Central memory CD8-positive, alpha-beta T cell (primary cell): ENCODE data around the gene ARHGEF11.

Experiments used
- ATAC-seq: fragments of 150-1000 bp; cut with Tn5 transposase; replicated peaks from 2 replicates; pipeline ENCODE4 v1.10.0; 2022; ENCODE audit warnings: mild to moderate bottlenecking, moderate FRiP score, moderate number of reproducible peaks; ENCODE audit not compliant: poor library complexity, severe bottlenecking; ENCODE audit errors: extremely low read depth
- DNase-seq, 2 donors: peaks; one replicate each; pipeline ENCODE4 v3.0.0; 2021; ENCODE audit warnings: low spot score in 2 of 2
- H3K27ac Mint-ChIP-seq: one replicate; pipeline ENCODE4 v1.8.0; 2022; ENCODE audit warnings: low read depth, mild to moderate bottlenecking, moderate library complexity, mixed read lengths
- H3K27me3 Mint-ChIP-seq: one replicate; pipeline ENCODE4 v1.8.0; 2022; ENCODE audit warnings: mixed read lengths
- H3K36me3 Mint-ChIP-seq: one replicate; pipeline ENCODE4 v1.8.0; 2022; ENCODE audit warnings: mild to moderate bottlenecking, moderate library complexity, mixed read lengths; ENCODE audit not compliant: insufficient read depth
- H3K4me1 Mint-ChIP-seq: one replicate; pipeline ENCODE4 v1.8.0; 2022; ENCODE audit warnings: mixed read lengths
- H3K4me3 Mint-ChIP-seq: one replicate; pipeline ENCODE4 v1.8.0; 2022; ENCODE audit warnings: mild to moderate bottlenecking, moderate library complexity, mixed read lengths
- H3K9me3 Mint-ChIP-seq: one replicate; pipeline ENCODE4 v1.8.0; 2022; ENCODE audit warnings: mixed read lengths

Gene ARHGEF11

GRCh38 chr1:157007306-157007705 is 38.2 kb downstream of the ARHGEF11 start:
- DNase-seq (no peak), ATAC-seq (no peak)
- Mint-ChIP-seq H3K36me3 (no peaks in the 10 kb centered on the region), H3K27ac (no peak overlapping the region), H3K4me3 (no peak overlapping the region), H3K4me1 (no peaks in the 10 kb centered on the region), H3K9me3 (no peaks in the 10 kb centered on the region), H3K27me3 (peaks cover 43% of the 10 kb centered on the region)

- no peak for ATAC-seq
- H3K27ac Mint-ChIP-seq: no peak overlapping the region
Measured at GRCh38 chr1:157006676-157007075, 38.9 kb downstream of the ARHGEF11 start.

GRCh38 chr1:157005965-157006364 is 39.6 kb downstream of the ARHGEF11 start:
- no peaks in the 10 kb centered on the region for H3K9me3 Mint-ChIP-seq
- H3K4me3 Mint-ChIP-seq: no peak overlapping the region
- H3K27ac Mint-ChIP-seq: no peak overlapping the region
- no peak for DNase-seq
- H3K36me3 Mint-ChIP-seq: no peaks in the 10 kb centered on the region
- no peaks in the 10 kb centered on the region for H3K4me1 Mint-ChIP-seq
- H3K27me3 Mint-ChIP-seq: peaks cover 57% of the 10 kb centered on the region
- no peak for ATAC-seq

More at GRCh38 chr1:157006676-157007075, 38.9 kb downstream of the ARHGEF11 start:
- no peak for DNase-seq
- H3K4me3 Mint-ChIP-seq: no peak overlapping the region
- no peaks in the 10 kb centered on the region for H3K9me3 Mint-ChIP-seq
- H3K36me3 Mint-ChIP-seq: no peaks in the 10 kb centered on the region
- H3K27me3 Mint-ChIP-seq: peaks cover 50% of the 10 kb centered on the region
- H3K4me1 Mint-ChIP-seq: no peaks in the 10 kb centered on the region

- Mint-ChIP-seq H3K9me3 (no peaks in the 10 kb centered on the region), H3K27ac (no peak overlapping the region), H3K27me3 (peaks cover 57% of the 10 kb centered on the region), H3K4me1 (no peaks in the 10 kb centered on the region), H3K36me3 (no peaks in the 10 kb centered on the region), H3K4me3 (no peak overlapping the region)
- ATAC-seq (no peak), DNase-seq (no peak)
Measured at GRCh38 chr1:157004806-157005205, 40.7 kb downstream of the ARHGEF11 start.

GRCh38 chr1:157004327-157004726 is 41.2 kb downstream of the ARHGEF11 start:
- DNase-seq (no peak), ATAC-seq (no peak)
- Mint-ChIP-seq H3K4me1 (no peaks in the 10 kb centered on the region), H3K4me3 (no peak overlapping the region), H3K36me3 (no peaks in the 10 kb centered on the region), H3K27ac (no peak overlapping the region), H3K27me3 (peaks cover 58% of the 10 kb centered on the region), H3K9me3 (no peaks in the 10 kb centered on the region)

GRCh38 chr1:157001304-157001703 is 44.2 kb downstream of the ARHGEF11 start:
- peaks cover 65% of the 10 kb centered on the region for H3K27me3 Mint-ChIP-seq
- no peak overlapping the region for H3K27ac Mint-ChIP-seq
- DNase-seq (no peak), ATAC-seq (no peak)
- H3K9me3 Mint-ChIP-seq: no peaks in the 10 kb centered on the region
- no peaks in the 10 kb centered on the region for H3K36me3 Mint-ChIP-seq
- H3K4me1 Mint-ChIP-seq: no peaks in the 10 kb centered on the region
- H3K4me3 Mint-ChIP-seq: no peak overlapping the region

GRCh38 chr1:157000686-157001085 is 44.9 kb downstream of the ARHGEF11 start:
- Mint-ChIP-seq H3K27ac (no peak overlapping the region), H3K4me3 (no peak overlapping the region), H3K36me3 (no peaks in the 10 kb centered on the region), H3K27me3 (peaks cover 69% of the 10 kb centered on the region), H3K4me1 (no peaks in the 10 kb centered on the region), H3K9me3 (no peaks in the 10 kb centered on the region)
- ATAC-seq (no peak), DNase-seq (no peak)

- peaks cover 69% of the 10 kb centered on the region for H3K27me3 Mint-ChIP-seq
- H3K9me3 Mint-ChIP-seq: no peaks in the 10 kb centered on the region
- H3K27ac Mint-ChIP-seq: no peak overlapping the region
- no peaks in the 10 kb centered on the region for H3K36me3 Mint-ChIP-seq
- H3K4me1 Mint-ChIP-seq: no peaks in the 10 kb centered on the region
- H3K4me3 Mint-ChIP-seq: no peak overlapping the region
- no peak for ATAC-seq
- DNase-seq: no peak
Measured at GRCh38 chr1:156999596-157000320, 45.8 kb downstream of the ARHGEF11 start.

- no peak for DNase-seq
- Mint-ChIP-seq H3K9me3 (no peaks in the 10 kb centered on the region), H3K27ac (no peak overlapping the region), H3K4me1 (no peaks in the 10 kb centered on the region), H3K27me3 (peaks cover 69% of the 10 kb centered on the region), H3K36me3 (no peaks in the 10 kb centered on the region), H3K4me3 (no peak overlapping the region)
- ATAC-seq: no peak
Measured at GRCh38 chr1:156998840-156999500, 46.6 kb downstream of the ARHGEF11 start.

- Mint-ChIP-seq H3K36me3 (no peaks in the 10 kb centered on the region), H3K27me3 (peaks cover 70% of the 10 kb centered on the region), H3K27ac (no peak overlapping the region), H3K4me1 (no peaks in the 10 kb centered on the region), H3K4me3 (no peak overlapping the region), H3K9me3 (no peaks in the 10 kb centered on the region)
- DNase-seq: no peak
- no peak for ATAC-seq
Measured at GRCh38 chr1:156998301-156998700, 47.2 kb downstream of the ARHGEF11 start.

GRCh38 chr1:156995412-156995811 is 50.1 kb downstream of the ARHGEF11 start:
- ATAC-seq: no peak
- DNase-seq: no peak
- Mint-ChIP-seq H3K36me3 (no peaks in the 10 kb centered on the region), H3K4me1 (no peaks in the 10 kb centered on the region), H3K27me3 (peaks cover 63% of the 10 kb centered on the region), H3K27ac (no peak overlapping the region), H3K4me3 (no peak overlapping the region), H3K9me3 (no peaks in the 10 kb centered on the region)

- Mint-ChIP-seq H3K9me3 (no peaks in the 10 kb centered on the region), H3K4me1 (no peaks in the 10 kb centered on the region), H3K27ac (no peak overlapping the region), H3K4me3 (no peak overlapping the region), H3K36me3 (no peaks in the 10 kb centered on the region), H3K27me3 (peaks cover 61% of the 10 kb centered on the region)
- DNase-seq (no peak), ATAC-seq (no peak)
Measured at GRCh38 chr1:156994277-156994676, 51.3 kb downstream of the ARHGEF11 start.

GRCh38 chr1:156993426-156994147 is 52.0 kb downstream of the ARHGEF11 start:
- H3K27ac Mint-ChIP-seq: no peak overlapping the region
- H3K27me3 Mint-ChIP-seq: peaks cover 57% of the 10 kb centered on the region
- H3K4me3 Mint-ChIP-seq: no peak overlapping the region
- no peak for ATAC-seq
- no peaks in the 10 kb centered on the region for H3K4me1 Mint-ChIP-seq
- H3K36me3 Mint-ChIP-seq: no peaks in the 10 kb centered on the region
- H3K9me3 Mint-ChIP-seq: no peaks in the 10 kb centered on the region
- no peak for DNase-seq
